HG02623 (cell line): ENCODE data around the gene HAPLN3.

Source experiments
- ATAC-seq: cut with Tn5 transposase; IDR thresholded peaks from one replicate; pipeline ENCODE4 v1.9.1; 2021; ENCODE audit warnings: moderate library complexity; ENCODE audit not compliant: unreplicated experiment

HAPLN3 gene

DNA sequence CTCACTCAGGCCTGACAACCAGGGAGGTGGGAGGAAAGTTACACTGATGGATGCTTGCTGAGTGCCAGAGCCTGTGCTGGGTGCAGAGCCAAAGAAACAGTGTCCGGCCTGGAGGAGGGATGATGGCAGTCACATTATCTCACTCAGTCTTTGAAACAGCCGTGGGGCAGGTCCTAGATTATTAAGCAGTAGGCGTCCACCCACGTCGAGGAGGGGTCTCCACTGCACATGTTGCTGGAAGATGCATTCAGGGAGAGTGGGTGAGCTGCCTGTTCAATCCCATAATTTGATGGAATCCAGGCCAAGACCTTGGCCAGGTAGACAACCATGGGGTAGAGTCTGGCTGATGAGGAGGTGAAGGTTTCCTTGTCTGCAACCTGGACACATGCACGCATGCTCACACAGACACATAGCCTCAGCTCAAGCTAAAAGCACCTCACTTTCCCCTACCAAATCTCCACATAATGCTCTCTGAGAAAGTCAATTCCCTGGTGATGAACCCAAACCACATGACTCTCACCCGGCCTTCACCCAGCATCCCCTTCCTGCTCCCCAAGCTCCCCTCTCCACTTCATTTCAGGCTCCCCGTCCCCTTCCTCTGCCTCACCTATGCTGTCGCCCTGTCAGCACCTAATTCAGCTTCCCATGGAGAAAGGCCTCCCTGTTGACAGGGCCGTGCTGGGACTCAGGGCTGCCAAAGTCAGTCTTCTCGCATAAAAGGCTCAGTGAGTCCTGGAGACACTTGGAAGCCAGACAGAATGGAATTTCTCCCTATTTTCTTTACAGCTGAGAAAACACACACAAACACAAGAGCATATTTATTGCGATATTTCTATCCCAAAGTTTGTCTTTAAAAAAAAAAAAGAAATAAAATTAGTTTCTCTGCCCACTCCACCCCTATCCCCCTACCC lies 62.3 kb downstream of the HAPLN3 start:
- ATAC-seq: no peak

DNA sequence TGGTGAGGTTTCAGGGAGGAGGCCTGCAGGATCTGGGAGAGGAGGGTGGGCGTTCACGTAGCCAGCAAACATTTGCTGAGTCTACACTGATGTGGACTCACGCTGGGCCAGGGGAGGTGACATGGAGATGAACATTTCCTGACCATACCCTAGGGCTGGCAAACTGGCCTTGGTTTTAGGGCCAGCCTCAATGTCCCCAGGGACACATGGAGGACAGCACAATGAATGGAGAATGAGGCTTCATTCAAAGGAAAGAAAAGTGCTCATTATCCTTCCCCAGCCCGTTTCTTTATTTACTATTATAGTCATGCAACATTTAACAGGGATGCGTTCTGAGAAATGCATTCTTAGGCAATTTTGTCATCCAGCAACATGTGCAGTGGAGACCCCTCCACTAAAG lies 65.3 kb downstream of the HAPLN3 start:
- no peak for ATAC-seq

DNA sequence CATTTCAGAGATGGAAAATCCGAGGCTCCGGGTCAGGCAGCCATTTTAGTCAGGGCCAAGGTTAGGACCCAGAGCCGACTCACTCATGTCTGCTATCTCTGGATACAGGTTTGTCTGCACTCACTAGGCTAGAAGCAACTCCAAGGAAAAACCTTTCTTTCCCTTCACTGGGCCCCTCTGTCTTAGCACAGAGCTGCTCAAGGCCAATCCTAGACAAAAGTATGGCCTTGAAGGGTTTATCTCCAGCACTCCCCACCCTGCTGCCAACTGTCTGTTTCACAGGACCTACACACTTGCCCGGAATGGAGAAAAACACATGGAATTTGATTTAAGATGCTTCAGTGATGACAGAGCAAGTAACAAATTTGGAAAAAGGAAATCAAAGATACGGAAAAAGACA lies 66.6 kb downstream of the HAPLN3 start:
- no peak for ATAC-seq
